Liver (tissue), 3 donors: ENCODE data around the gene AOPEP.

ENCODE experiments used
- CTCF ChIP-seq: fragments of 150-350 bp; IDR thresholded peaks from 2 replicates; pipeline ENCODE4 v1.5.1; 2017; ENCODE audit warnings: improper control_type of control experiment, low read depth, low read length; ENCODE audit not compliant: missing input control
- FOXA1 ChIP-seq: IDR thresholded peaks from 2 replicates; pipeline ENCODE4 v1.6.1; 2016; ENCODE audit warnings: antibody characterized with exemption
- MAX ChIP-seq: IDR thresholded peaks from 2 replicates; pipeline ENCODE4 v1.6.1; 2016; ENCODE audit warnings: antibody characterized with exemption
- SP1 ChIP-seq: IDR thresholded peaks from 2 replicates; pipeline ENCODE4 v1.6.1; 2018; ENCODE audit warnings: antibody characterized with exemption, mild to moderate bottlenecking
- donor health status: healthy.
- donor health status: healthy.

- no peak for TF ChIP-seq MAX
- no peak for TF ChIP-seq CTCF
- TF ChIP-seq SP1: no peak
- no peak for TF ChIP-seq FOXA1
These were observed 53.3 kb downstream of the AOPEP start for GRCh38 chr9:94779693-94780290.
